IMR-90 (cell line): ENCODE results near the gene AFMID. TPM values are rescaled to one million over a fixed set of nuclear protein-coding genes. Genes with fewer than 3 reads are reported as not detected.

Experiments
- ATAC-seq: fragments of 200-7000 bp; cut with Tn5 transposase; 2 replicates; pipeline ENCODE4 v1.9.1; 2020; ENCODE audit warnings: low read depth, mild to moderate bottlenecking, moderate library complexity
- BruUV-seq: library from RNA; stranded (reverse); fragments of 400-500 nt; replicated peaks from 2 replicates; lab custom pipeline; 2021; lab: Mats Ljungman, UMichigan
- CTCF ChIA-PET: fragments of 300-600 bp; formaldehyde crosslinking; extraction: SDS; loops from one replicate; lab custom pipeline; 2021; ENCODE audit warnings: antibody characterized with exemption; lab: Yijun Ruan, JAX
- POLR2A ChIA-PET: fragments of 300-600 bp; sonication (Branson Sonifier 250); formaldehyde crosslinking; loops from one replicate; lab custom pipeline; 2022; ENCODE audit warnings: antibody characterized with exemption; ENCODE audit not compliant: unreplicated experiment; lab: Charles Lee
- DNase-seq: peaks from one replicate; pipeline ENCODE4 v3.0.0; 2013
- H2AFZ ChIP-seq: replicated peaks from 2 replicates; pipeline ENCODE3; 2013; ENCODE audit warnings: low read length, mild to moderate bottlenecking; ENCODE audit not compliant: poor library complexity
- H2AK5ac ChIP-seq: 2 replicates; pipeline ENCODE4 v1.6.1; 2013; ENCODE audit warnings: low read depth, low read length, inconsistent platforms
- H2AK9ac ChIP-seq: replicated peaks from 2 replicates; pipeline ENCODE3; 2013; ENCODE audit warnings: mild to moderate bottlenecking, low read depth, low read length, moderate library complexity; ENCODE audit not compliant: poor library complexity
- H2BK120ac ChIP-seq: 2 replicates; pipeline ENCODE4 v1.6.1; 2013; ENCODE audit warnings: low read depth, low read length, inconsistent platforms
- H2BK15ac ChIP-seq: 3 replicates; pipeline ENCODE4 v1.6.1; 2013; ENCODE audit warnings: low read depth, low read length, inconsistent platforms
- H2BK20ac ChIP-seq: 2 replicates; pipeline ENCODE4 v1.6.1; 2013; ENCODE audit warnings: low read depth, mild to moderate bottlenecking, inconsistent platforms, low read length, moderate library complexity
- H2BK5ac ChIP-seq: 2 replicates; pipeline ENCODE4 v1.6.1; 2013; ENCODE audit warnings: mild to moderate bottlenecking, low read depth, low read length, inconsistent platforms; ENCODE audit not compliant: poor library complexity, severe bottlenecking
- H3K14ac ChIP-seq: replicated peaks from 2 replicates; pipeline ENCODE4 v1.6.1; 2013; ENCODE audit warnings: low read depth, low read length, inconsistent platforms
- H3K18ac ChIP-seq: 2 replicates; pipeline ENCODE4 v1.6.1; 2013; ENCODE audit warnings: low read depth, low read length, control low read depth
- H3K23ac ChIP-seq: 2 replicates; pipeline ENCODE4 v1.6.1; 2013; ENCODE audit warnings: low read depth, low read length, inconsistent platforms
- H3K27ac ChIP-seq: 2 replicates; pipeline ENCODE4 v1.5.1; 2013; ENCODE audit warnings: mild to moderate bottlenecking, control low read depth, low read length; ENCODE audit not compliant: insufficient read depth
- H3K27me3 ChIP-seq: 2 replicates; pipeline ENCODE4 v1.6.1; 2013; ENCODE audit warnings: low read length; ENCODE audit not compliant: control insufficient read depth, insufficient read depth
- H3K36me3 ChIP-seq: 2 replicates; pipeline ENCODE4 v1.6.1; 2013; ENCODE audit warnings: low read length, mixed read lengths; ENCODE audit not compliant: control insufficient read depth, insufficient read depth
- H3K4ac ChIP-seq: 2 replicates; pipeline ENCODE4 v1.6.1; 2013; ENCODE audit warnings: low read depth, low read length, inconsistent platforms
- H3K4me1 ChIP-seq: 2 replicates; pipeline ENCODE4 v1.6.1; 2013; ENCODE audit warnings: low read length, mixed read lengths; ENCODE audit not compliant: control insufficient read depth, insufficient read depth
- H3K4me2 ChIP-seq: 2 replicates; pipeline ENCODE4 v1.6.1; 2013; ENCODE audit warnings: low read depth, mild to moderate bottlenecking, control low read depth, low read length, moderate library complexity
- H3K4me3 ChIP-seq: 2 replicates; pipeline ENCODE4 v1.5.1; 2013; ENCODE audit warnings: low read depth, mild to moderate bottlenecking, control low read depth, low read length, moderate library complexity; ENCODE audit not compliant: insufficient read depth
- H3K56ac ChIP-seq: 2 replicates; pipeline ENCODE4 v1.6.1; 2013; ENCODE audit warnings: low read length, inconsistent platforms; ENCODE audit not compliant: insufficient read depth; ENCODE audit errors: extremely low read depth
- H3K79me1 ChIP-seq, 2 experiments: 2 replicates each; pipeline ENCODE4 v1.6.1; 2013; ENCODE audit warnings: low read length in 2 of 2, inconsistent platforms in 1 of 2, low read depth in 1 of 2
- H3K9ac ChIP-seq: 2 replicates; pipeline ENCODE4 v1.6.1; 2013; ENCODE audit warnings: low read depth, low read length, control low read depth
- H3K9me1 ChIP-seq: 2 replicates; pipeline ENCODE4 v1.6.1; 2013; ENCODE audit warnings: low read length, inconsistent platforms; ENCODE audit not compliant: insufficient read depth
- H3K9me3 ChIP-seq: 2 replicates; pipeline ENCODE4 v1.6.1; 2013; ENCODE audit warnings: low read length; ENCODE audit not compliant: control insufficient read depth, insufficient read depth
- H4K20me1 ChIP-seq: 2 replicates; pipeline ENCODE4 v1.6.1; 2013; ENCODE audit warnings: low read length, inconsistent platforms; ENCODE audit not compliant: insufficient read depth
- H4K5ac ChIP-seq: 2 replicates; pipeline ENCODE4 v1.6.1; 2013; ENCODE audit warnings: mild to moderate bottlenecking, low read depth, low read length, control low read depth
- H4K8ac ChIP-seq, 2 experiments: 2 replicates each; pipeline ENCODE4 v1.6.1; 2013; ENCODE audit warnings: low read depth in 2 of 2, low read length in 2 of 2, control low read depth in 1 of 2, inconsistent platforms in 1 of 2
- H4K91ac ChIP-seq: 2 replicates; pipeline ENCODE4 v1.6.1; 2013; ENCODE audit warnings: low read depth, low read length, inconsistent platforms; ENCODE audit not compliant: insufficient read depth
- BHLHE40 ChIP-seq: fragments of 150-350 bp; IDR thresholded peaks from 2 replicates; pipeline ENCODE4 v1.6.1; 2016; ENCODE audit warnings: mild to moderate bottlenecking, low read depth, low read length
- MAZ ChIP-seq: IDR thresholded peaks from 2 replicates; pipeline ENCODE4 v1.6.1; 2012; ENCODE audit warnings: low read depth, mild to moderate bottlenecking, low read length, improper control_type of control experiment, moderate library complexity, borderline replicate concordance
- POLR2A ChIP-seq: IDR thresholded peaks from 2 replicates; pipeline ENCODE4 v1.6.1; 2012; ENCODE audit warnings: mild to moderate bottlenecking, low read depth, low read length
- RAD21 ChIP-seq: IDR thresholded peaks from 2 replicates; pipeline ENCODE4 v1.6.1; 2012; ENCODE audit warnings: low read length, improper control_type of control experiment
- RFX5 ChIP-seq: IDR thresholded peaks from 2 replicates; pipeline ENCODE4 v1.8.0; 2012; ENCODE audit warnings: low read depth, mild to moderate bottlenecking, low read length, moderate library complexity
- SMC3 ChIP-seq: fragments of 150-350 bp; IDR thresholded peaks from 2 replicates; pipeline ENCODE4 v1.6.1; 2016; ENCODE audit warnings: low read depth, mild to moderate bottlenecking, antibody characterized with exemption, low read length, moderate library complexity
- WGBS, 2 experiments: methylation state at CpG; one replicate each; pipeline versions ENCODE4 v1.1.5 to v1.1.7; 2013; ENCODE audit warnings: missing lambda C conversion rate in 2 of 2; ENCODE audit not compliant: insufficient read length in 1 of 2; ENCODE audit errors: extremely low coverage in 2 of 2; 5-methylcytosine and 5-hydroxymethylcytosine counted together
- dilution Hi-C: fragments of 300-500 bp; cut with HindIII; formaldehyde crosslinking; loops from one replicate; pipeline ENCODE4 v1.14.3; 2018; ENCODE audit warnings: low sequenced_read_pairs; ENCODE audit not compliant: unreplicated experiment
- in situ Hi-C: fragments of 300-500 bp; cut with MboI; formaldehyde crosslinking; loops from 3 replicates; pipeline ENCODE4 v1.14.3; 2019; ENCODE audit warnings: low sequenced_read_pairs, inconsistent platforms, mixed read lengths
- intact Hi-C: fragments of 100-400 bp; cut with micrococcal nuclease; formaldehyde crosslinking; loops from 2 replicates; pipeline ENCODE4 v1.10.0; 2022
- polyA plus RNA-seq, 3 experiments: library from polyadenylated mRNA; depleted of rRNA; stranded (reverse); fragments of >200 nt; gene quantifications; 2 replicates each; pipeline ENCODE4 v1.2.3, GENCODE V29; 2012; ENCODE audit warnings: low replicate concordance in 1 of 3
- total RNA-seq: library from RNA; depleted of rRNA; stranded (reverse); fragments of >200 nt; gene quantifications from 2 replicates; pipeline ENCODE4 v1.2.3, GENCODE V29; 2012
- TF ChIP-seq, protein P1 (sequence below): fragments of 150-350 bp; IDR thresholded peaks from 2 replicates; pipeline ENCODE4 v1.6.1; 2017; ENCODE audit warnings: mild to moderate bottlenecking, antibody characterized with exemption, low read length, low read depth

The AFMID gene
- total and polyA plus RNA-seq, 2 of the 4 experiments (the other 2 are of a cell fraction): 41.0 to 65.1 TPM

DNA sequence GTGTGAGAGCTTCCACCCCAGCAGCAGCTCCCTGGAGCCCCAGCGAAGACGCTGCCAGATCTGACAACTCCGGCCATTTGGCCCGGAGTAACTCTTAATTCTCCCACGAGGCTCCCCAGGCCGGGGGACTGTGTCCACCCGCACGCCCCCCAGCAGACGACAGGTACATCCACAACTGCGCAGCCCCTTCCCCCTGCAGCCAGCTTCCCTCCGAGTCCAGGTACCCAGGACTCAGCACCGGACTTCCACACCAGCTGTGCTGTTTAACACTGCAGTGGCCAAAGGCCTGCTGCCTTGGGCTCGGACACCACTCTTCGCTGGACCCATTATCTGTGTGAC, 11.6 kb upstream of the AFMID start:
- intact Hi-C loops: no loop called here
- dilution Hi-C loops: no loop called here

More for the DNA sequence above, 11.6 kb upstream of the AFMID start:
- no peak overlapping the region for H4K8ac ChIP-seq
- peaks cover 14% of the 10 kb centered on the region; the same call in 1 of the 2 replicates for H3K9me1 ChIP-seq
- H4K91ac ChIP-seq: no peak overlapping the region
- H3K18ac ChIP-seq: no peak overlapping the region
- no TSS peak for BruUV-seq
- ChIA-PET POLR2A (no interaction called here), CTCF (no interaction called here)
- H2AK5ac ChIP-seq: no peak overlapping the region
- H3K4ac ChIP-seq: no peak overlapping the region
- no peaks in the 10 kb centered on the region; the same call in 1 of the 2 replicates for H3K36me3 ChIP-seq
- TF ChIP-seq RFX5 (no peak), SMC3 (no peak), MAZ (no peak), BHLHE40 (no peak), RAD21 (no peak), POLR2A (no peak)
- TF ChIP-seq, protein P1, sequence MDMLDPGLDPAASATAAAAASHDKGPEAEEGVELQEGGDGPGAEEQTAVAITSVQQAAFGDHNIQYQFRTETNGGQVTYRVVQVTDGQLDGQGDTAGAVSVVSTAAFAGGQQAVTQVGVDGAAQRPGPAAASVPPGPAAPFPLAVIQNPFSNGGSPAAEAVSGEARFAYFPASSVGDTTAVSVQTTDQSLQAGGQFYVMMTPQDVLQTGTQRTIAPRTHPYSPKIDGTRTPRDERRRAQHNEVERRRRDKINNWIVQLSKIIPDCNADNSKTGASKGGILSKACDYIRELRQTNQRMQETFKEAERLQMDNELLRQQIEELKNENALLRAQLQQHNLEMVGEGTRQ: no peak
- H3K27me3 ChIP-seq: no peaks in the 10 kb centered on the region
- H3K23ac ChIP-seq: no peak overlapping the region
- WGBS, 2 experiments: 90% methylated on average over 6 of the region's 14 CpGs; no CpG with 5 or more reads in 1 of the 2 experiments
- H3K4me1 ChIP-seq: peaks cover 22% of the 10 kb centered on the region
- in situ Hi-C loops: loop anchor here (5.0 kb wide), 1 partner anchor 63 kb away; no protein-coding TSS in a partner anchor
- H3K9me3 ChIP-seq: no peaks in the 10 kb centered on the region
- H2BK15ac ChIP-seq: no peak overlapping the region
- H3K9ac ChIP-seq: no peak overlapping the region
- H4K5ac ChIP-seq: no peak overlapping the region
- H3K56ac ChIP-seq: no peak overlapping the region
- no peak overlapping the region for H2AFZ ChIP-seq
- ATAC-seq (no peak), DNase-seq (no peak)
- no peak overlapping the region for H3K4me2 ChIP-seq
- peaks cover 3 to 39% of the 10 kb centered on the region in 2 experiments; a peak in 2 of 4 replicates for H3K79me1 ChIP-seq
- H4K20me1 ChIP-seq: no peaks in the 10 kb centered on the region; the same call in 1 of the 2 replicates
- H3K4me3 ChIP-seq: no peak overlapping the region
- no peak overlapping the region for H2BK5ac ChIP-seq
- no peak overlapping the region for H3K27ac ChIP-seq
- no peak overlapping the region for H2BK120ac ChIP-seq
- H2AK9ac ChIP-seq: no peak overlapping the region
- no peak overlapping the region for H2BK20ac ChIP-seq
- H3K14ac ChIP-seq: no peak overlapping the region
